EH (cell line): ENCODE measurements around the gene UBR7.
A peak's percentile ranks its signal among the peaks of the same experiment; 100 is the strongest.
"Not testable (repeated sequence)": the region's sequence is repeated elsewhere in the genome, so short reads cannot be mapped to it uniquely, and the experiment has no call there.

Experiments used
- DNase-seq: peaks from one replicate; pipeline ENCODE4 v3.0.0-alpha.2; 2015; ENCODE audit warnings: low read depth

The UBR7 gene

GRCh38 chr14:93206793-93207467 lies at the start of gene UBR7, which contains the start of gene GON7:
UBR7 (plus strand) TSS chr14:93207256; CDS start chr14:93207292, 36 bp downstream.
GON7 (minus strand) TSS chr14:93207065; CDS start chr14:93207037, 28 bp downstream.
- DNase-seq = peak; percentile 98

GRCh38 chr14:93158349-93158748 lies 48.7 kb upstream of the UBR7 start:
- not testable (repeated sequence) for DNase-seq

- DNase-seq = not testable (repeated sequence)
Measured at GRCh38 chr14:93159625-93160352, 47.3 kb upstream of the UBR7 start.

GRCh38 chr14:93160353-93160801 lies 46.7 kb upstream of the UBR7 start:
- peak; percentile 16 for DNase-seq

GRCh38 chr14:93161411-93161940 lies 45.6 kb upstream of the UBR7 start:
- peak; percentile 16 for DNase-seq

GRCh38 chr14:93163564-93163963 lies 43.5 kb upstream of the UBR7 start:
- DNase-seq = no peak

- not testable (repeated sequence) for DNase-seq
Measured at GRCh38 chr14:93165271-93166265, 41.5 kb upstream of the UBR7 start.

GRCh38 chr14:93168610-93169009 lies 38.4 kb upstream of the UBR7 start:
- not testable (repeated sequence) for DNase-seq

GRCh38 chr14:93169619-93170018 lies 37.4 kb upstream of the UBR7 start:
- DNase-seq = not testable (repeated sequence)

GRCh38 chr14:93170141-93170540 lies 36.9 kb upstream of the UBR7 start:
- not testable (repeated sequence) for DNase-seq

- DNase-seq = peak; percentile 11
Measured at GRCh38 chr14:93171376-93171775, 35.7 kb upstream of the UBR7 start.

- peak; percentile 9 for DNase-seq
Measured at GRCh38 chr14:93173943-93174395, 33.1 kb upstream of the UBR7 start.

- DNase-seq = not testable (repeated sequence)
Measured at GRCh38 chr14:93174731-93175130, 32.3 kb upstream of the UBR7 start.

- DNase-seq = no peak
Measured at GRCh38 chr14:93175492-93175891, 31.6 kb upstream of the UBR7 start.

- no peak for DNase-seq
Measured at GRCh38 chr14:93183596-93184317, 23.3 kb upstream of the UBR7 start.

GRCh38 chr14:93184391-93185348 lies 22.4 kb upstream of the UBR7 start, which contains the start of the genes LYSET and MOAP1:
LYSET (plus strand) TSS chr14:93185317; CDS start chr14:93185406, 89 bp downstream.
MOAP1 (minus strand) TSS chr14:93184897; CDS start chr14:93184242, 655 bp downstream.
- DNase-seq = peak; percentile 87

- DNase-seq = no peak
Measured at GRCh38 chr14:93185349-93185720, 21.7 kb upstream of the UBR7 start.

- no peak for DNase-seq
Measured at GRCh38 chr14:93186466-93186865, 20.6 kb upstream of the UBR7 start.

GRCh38 chr14:93186956-93187355 lies 20.1 kb upstream of the UBR7 start:
- DNase-seq = no peak
